ENCODE data around the gene MEIS3.

The MEIS3 gene

GRCh38 chr19:47419030-47419783 lies at the start of gene MEIS3:
Gene MEIS3, minus strand, starts transcription at chr19:47419527. Its CDS starts 446 bp downstream, at chr19:47419081.
- no peak for DNase-seq

- DNase-seq, result no peak
Observed at GRCh38 chr19:47467914-47468313, 48.6 kb upstream of the MEIS3 start.

GRCh38 chr19:47465957-47466356 lies 46.6 kb upstream of the MEIS3 start:
- DNase-seq, result no peak

GRCh38 chr19:47464675-47465419 lies 45.5 kb upstream of the MEIS3 start:
- no peak for DNase-seq

- DNase-seq, result no peak
Observed at GRCh38 chr19:47461876-47462275, 42.5 kb upstream of the MEIS3 start.

- DNase-seq, result no peak
Observed at GRCh38 chr19:47459477-47459876, 40.1 kb upstream of the MEIS3 start.

- no peak for DNase-seq
Observed at GRCh38 chr19:47458672-47459071, 39.3 kb upstream of the MEIS3 start.

GRCh38 chr19:47456721-47457474 lies 37.6 kb upstream of the MEIS3 start:
- no peak for DNase-seq

GRCh38 chr19:47450478-47450877 lies 31.2 kb upstream of the MEIS3 start:
- DNase-seq, result no peak

- DNase-seq, result no peak
Observed at GRCh38 chr19:47448360-47448727, 29.0 kb upstream of the MEIS3 start.

- peak; percentile 89 for DNase-seq
Observed at GRCh38 chr19:47447470-47448359, 28.4 kb upstream of the MEIS3 start.

- no peak for DNase-seq
Observed at GRCh38 chr19:47446534-47447469, 27.5 kb upstream of the MEIS3 start.

GRCh38 chr19:47445937-47446402 lies 26.6 kb upstream of the MEIS3 start:
- no peak for DNase-seq

GRCh38 chr19:47445527-47445926 lies 26.2 kb upstream of the MEIS3 start:
- no peak for DNase-seq

- DNase-seq, result no peak
Observed at GRCh38 chr19:47444388-47444821, 25.1 kb upstream of the MEIS3 start.

- no peak for DNase-seq
Observed at GRCh38 chr19:47443331-47443730, 24.0 kb upstream of the MEIS3 start.

GRCh38 chr19:47438793-47439220 lies 19.5 kb upstream of the MEIS3 start:
- no peak for DNase-seq

- no peak for DNase-seq
Observed at GRCh38 chr19:47437500-47437899, 18.2 kb upstream of the MEIS3 start.

GRCh38 chr19:47436712-47437401 lies 17.5 kb upstream of the MEIS3 start:
- DNase-seq, result peak; percentile 95

GRCh38 chr19:47435883-47436417 lies 16.6 kb upstream of the MEIS3 start:
- no peak for DNase-seq

All from activated CD8-positive, alpha-beta memory T cell treated with anti-CD3 and anti-CD28 coated beads, Interleukin-2, amount 50 U/mL, for 48 hours (primary cell).